ENCODE measurements around the gene POGLUT2.
"Not testable (repeated sequence)": the region's sequence is repeated elsewhere in the genome, so short reads cannot be mapped to it uniquely, and the experiment has no call there.

DNA sequence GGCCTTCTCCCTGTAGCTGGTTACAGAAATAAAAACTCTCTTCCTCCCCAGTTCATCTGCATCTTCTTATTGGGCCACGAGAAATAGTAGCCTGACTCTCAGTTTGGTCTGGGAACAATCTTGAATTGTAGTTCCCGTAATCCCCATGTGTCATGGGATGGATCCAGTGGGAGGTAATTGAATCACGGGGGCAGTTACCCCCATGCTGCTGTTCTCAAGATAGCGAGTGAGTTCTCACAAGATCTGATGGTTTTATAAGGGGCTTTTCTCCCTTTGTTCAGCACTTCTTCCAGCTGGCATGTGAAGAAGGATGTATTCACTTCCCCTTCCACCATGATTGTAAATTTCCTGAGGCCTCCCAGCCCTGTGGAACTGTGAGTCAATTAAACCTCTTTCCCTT is 18.1 kb downstream of the POGLUT2 start:
- TF ChIP-seq POLR2AphosphoS5 (IDR thresholded peaks at IDR 0.05; ENCODE audit: insufficient read depth, low read depth, low read length); FOS (IDR thresholded peaks at IDR 0.05; ENCODE audit: borderline replicate concordance, insufficient read depth, low read length); JUN (IDR thresholded peaks at IDR 0.05; ENCODE audit: borderline replicate concordance, insufficient read depth, insufficient read length, low read depth); EZH2 (IDR thresholded peaks at IDR 0.05; ENCODE audit: borderline replicate concordance, low read depth, low read length, severe bottlenecking); GATA2 (IDR thresholded peaks at IDR 0.05; ENCODE audit: insufficient read depth, insufficient read length, low read depth, low read length); POLR2A (IDR thresholded peaks at IDR 0.05; ENCODE audit: low read depth, low read length); MYC (IDR thresholded peaks at IDR 0.05; ENCODE audit: low read depth, low read length): not testable (repeated sequence)
- TF ChIP-seq, protein P1, sequence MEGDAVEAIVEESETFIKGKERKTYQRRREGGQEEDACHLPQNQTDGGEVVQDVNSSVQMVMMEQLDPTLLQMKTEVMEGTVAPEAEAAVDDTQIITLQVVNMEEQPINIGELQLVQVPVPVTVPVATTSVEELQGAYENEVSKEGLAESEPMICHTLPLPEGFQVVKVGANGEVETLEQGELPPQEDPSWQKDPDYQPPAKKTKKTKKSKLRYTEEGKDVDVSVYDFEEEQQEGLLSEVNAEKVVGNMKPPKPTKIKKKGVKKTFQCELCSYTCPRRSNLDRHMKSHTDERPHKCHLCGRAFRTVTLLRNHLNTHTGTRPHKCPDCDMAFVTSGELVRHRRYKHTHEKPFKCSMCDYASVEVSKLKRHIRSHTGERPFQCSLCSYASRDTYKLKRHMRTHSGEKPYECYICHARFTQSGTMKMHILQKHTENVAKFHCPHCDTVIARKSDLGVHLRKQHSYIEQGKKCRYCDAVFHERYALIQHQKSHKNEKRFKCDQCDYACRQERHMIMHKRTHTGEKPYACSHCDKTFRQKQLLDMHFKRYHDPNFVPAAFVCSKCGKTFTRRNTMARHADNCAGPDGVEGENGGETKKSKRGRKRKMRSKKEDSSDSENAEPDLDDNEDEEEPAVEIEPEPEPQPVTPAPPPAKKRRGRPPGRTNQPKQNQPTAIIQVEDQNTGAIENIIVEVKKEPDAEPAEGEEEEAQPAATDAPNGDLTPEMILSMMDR (IDR thresholded peaks at IDR 0.05; ENCODE audit: extremely low read depth in 1 of 2, insufficient read depth in 1 of 2, low read depth in 1 of 2, low read length in 2 of 2): not testable (repeated sequence)
- TF ChIP-seq, protein P2, sequence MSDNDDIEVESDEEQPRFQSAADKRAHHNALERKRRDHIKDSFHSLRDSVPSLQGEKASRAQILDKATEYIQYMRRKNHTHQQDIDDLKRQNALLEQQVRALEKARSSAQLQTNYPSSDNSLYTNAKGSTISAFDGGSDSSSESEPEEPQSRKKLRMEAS (IDR thresholded peaks at IDR 0.05; ENCODE audit: insufficient read depth, insufficient read length): not testable (repeated sequence)
